H1 (cell line): Measurements from ENCODE around the gene IPO13. TPM values are rescaled to one million over a fixed set of nuclear protein-coding genes. Genes with fewer than 3 reads are reported as not detected.

Experiments
- ASH2L ChIP-seq: fragments of 200-600, 300-600 bp; sonication (generic); IDR thresholded peaks from one replicate; pipeline ENCODE4 v1.7.1; 2017; ENCODE audit warnings: low read length
- BRCA1 ChIP-seq: IDR thresholded peaks from 2 replicates; pipeline ENCODE4 v1.6.1; 2012; ENCODE audit warnings: low read depth, low read length, improper control_type of control experiment
- CHD7 ChIP-seq: fragments of 300-600 bp; sonication (generic); IDR thresholded peaks from 2 replicates; pipeline ENCODE4 v1.7.1; 2012; ENCODE audit warnings: low read length, moderate library complexity, mild to moderate bottlenecking, inconsistent platforms; ENCODE audit not compliant: insufficient replicate concordance
- EP300 ChIP-seq, 2 experiments: IDR thresholded peaks; 1 replicate in 1 of 2; 2 replicates in 1 of 2; pipeline ENCODE4 v1.6.1; 2011 to 2012; ENCODE audit warnings: low read depth in 2 of 2, low read length in 2 of 2, mild to moderate bottlenecking in 2 of 2, borderline replicate concordance in 1 of 2, inconsistent platforms in 1 of 2, moderate library complexity in 1 of 2
- EZH2 ChIP-seq: fragments of 200-600 bp; sonication (generic); IDR thresholded peaks from 2 replicates; pipeline ENCODE4 v1.7.1; 2012; ENCODE audit warnings: low read depth, mild to moderate bottlenecking, moderate library complexity, low read length, inconsistent platforms; ENCODE audit not compliant: severe bottlenecking
- GABPA ChIP-seq: IDR thresholded peaks from 2 replicates; pipeline ENCODE4 v1.6.1; 2011; ENCODE audit warnings: mild to moderate bottlenecking, low read length, moderate library complexity, borderline replicate concordance; ENCODE audit not compliant: insufficient read depth
- JUN ChIP-seq: IDR thresholded peaks from 2 replicates; pipeline ENCODE4 v1.6.1; 2011; ENCODE audit warnings: low read depth, mild to moderate bottlenecking, improper control_type of control experiment, low read length
- JUND ChIP-seq: IDR thresholded peaks from 2 replicates; pipeline ENCODE4 v1.6.1; 2011; ENCODE audit warnings: mild to moderate bottlenecking, improper control_type of control experiment, low read length
- POU5F1 ChIP-seq: IDR thresholded peaks from 2 replicates; pipeline ENCODE4 v1.6.1; 2011; ENCODE audit warnings: low read depth, mild to moderate bottlenecking, low read length, moderate library complexity
- TBP ChIP-seq: IDR thresholded peaks from 2 replicates; pipeline ENCODE4 v1.6.1; 2011; ENCODE audit warnings: low read depth, low read length, improper control_type of control experiment
- polyA plus RNA-seq, 7 experiments: library from polyadenylated mRNA; depleted of rRNA in 3 of 7; stranded (reverse) in 5 of 7; unstranded in 2 of 7; fragments of >200 nt in 5 of 7; fragments of 200-250 nt in 2 of 7; gene quantifications; 1 replicate in 5 of 7; 2 replicates in 1 of 7; 4 replicates in 1 of 7; pipeline versions ENCODE4 v1.2.1 to v1.2.3, GENCODE V29; 2011 to 2013; ENCODE audit warnings: missing spikeins in 2 of 7, mixed read lengths in 2 of 7
- total RNA-seq: library from RNA; stranded (reverse); fragmentation: NEBNext Ultra II Directional; extraction: Animal tissue kit (Norgen Biotek cat#: 25700); gene quantifications from 2 replicates; pipeline ENCODE4 v1.2.1, GENCODE V29; 2021

IPO13 gene
- total and polyA plus RNA-seq, 2 of the 8 experiments (the other 6 are each of a cell fraction or from before 2014, with no cell fraction given) = 23.0 to 27.0 TPM

- no peak for TF ChIP-seq CHD7
- no peak for TF ChIP-seq JUN
- no peak for TF ChIP-seq EP300 (IDR thresholded peaks at IDR 0.05; ENCODE audit: borderline replicate concordance in 1 of 2, low read depth in 2 of 2, low read length in 2 of 2)
- TF ChIP-seq GABPA = no peak
- no peak for TF ChIP-seq BRCA1
- no peak for TF ChIP-seq TBP
- no peak for TF ChIP-seq JUND
- TF ChIP-seq ASH2L = no peak
- TF ChIP-seq POU5F1 = no peak
- no peak for TF ChIP-seq EZH2
Measured at GRCh38 chr1:43976890-43977289, 30.1 kb downstream of the IPO13 start (continued).
